ENCODE measurements around the gene ADCY4. TPM values are rescaled to one million over a fixed set of nuclear protein-coding genes. Genes with fewer than 3 reads are reported as not detected.

Gene ADCY4
- polyA plus RNA-seq, 1 experiment = 6.8 TPM

DNA sequence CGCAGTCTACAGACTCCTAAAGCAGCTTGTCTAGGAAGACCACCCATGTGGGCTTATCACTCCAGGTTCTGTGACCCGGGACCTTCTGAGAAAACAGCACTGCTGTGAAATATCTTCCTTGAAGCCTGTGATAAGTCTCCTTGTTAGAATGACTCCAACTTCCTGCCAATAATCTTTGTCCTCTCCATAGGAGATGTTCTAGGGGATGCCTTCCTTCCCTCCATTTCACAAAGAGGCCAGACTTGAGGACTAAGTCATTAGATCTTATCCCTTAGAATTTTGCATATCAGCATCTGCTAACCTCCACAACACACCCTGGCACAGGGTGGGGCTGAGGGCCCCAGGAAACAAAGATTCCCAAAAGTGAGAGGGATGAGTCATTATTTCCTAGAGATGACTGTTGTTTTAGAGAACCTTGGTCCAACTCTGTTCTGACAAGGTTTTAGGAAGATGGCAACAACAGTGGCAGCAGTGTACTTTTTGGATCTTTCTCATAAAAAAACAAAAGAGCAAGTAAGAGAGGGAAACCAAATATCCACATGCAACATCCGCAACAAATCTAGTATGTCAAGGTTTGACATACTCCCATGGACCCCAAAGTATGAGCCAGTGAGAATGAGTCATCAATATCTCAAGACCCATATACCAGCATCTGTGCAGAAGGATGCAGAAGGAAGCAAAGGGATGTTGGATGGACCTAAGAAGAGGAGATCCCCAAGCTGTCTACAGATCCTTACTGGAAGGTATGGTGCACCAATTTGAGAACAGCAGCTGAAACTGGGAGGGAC, 17.5 kb downstream of the ADCY4 start:
- no peak for DNase-seq (ENCODE audit: low read depth)
- H3K4me3 ChIP-seq (ENCODE audit: low read depth, low read length) = no peak overlapping the region
- CTCF ChIA-PET = interaction anchor here (0.7 to 2.4 kb wide), 10 partner anchors 9 to 120 kb away, joined by 3 to 16 read pairs (median 6); partner anchors contain the start of genes CIDEB and TINF2
- no peaks in the 10 kb centered on the region; the same call in 1 of the 2 replicates for H3K27me3 ChIP-seq (ENCODE audit: control insufficient read depth, insufficient read depth, low read length)
- TF ChIP-seq CTCF (IDR thresholded peaks at IDR 0.05; ENCODE audit: insufficient read depth, low read depth, low read length) = no peak
- no peaks in the 10 kb centered on the region for H3K36me3 ChIP-seq (ENCODE audit: control insufficient read depth, insufficient read depth, low read length)
- POLR2A ChIA-PET = no interaction called here

- DNase-seq (ENCODE audit: low read depth) = no peak
- TF ChIP-seq CTCF (IDR thresholded peaks at IDR 0.05; ENCODE audit: insufficient read depth, low read depth, low read length) = no peak
- H3K27me3 ChIP-seq (ENCODE audit: control insufficient read depth, insufficient read depth, low read length) = no peaks in the 10 kb centered on the region; the same call in 1 of the 2 replicates
- H3K4me3 ChIP-seq (ENCODE audit: low read depth, low read length) = no peak overlapping the region
- POLR2A ChIA-PET = no interaction called here
- H3K36me3 ChIP-seq (ENCODE audit: control insufficient read depth, insufficient read depth, low read length) = no peaks in the 10 kb centered on the region
- CTCF ChIA-PET = interaction anchor here (0.7 to 2.1 kb wide), 4 partner anchors 9 to 115 kb away, joined by 3 to 6 read pairs (median 6); partner anchors contain the start of gene CIDEB
These were observed 18.3 kb downstream of the ADCY4 start for GRCh38 chr14:24316597-24316950.

- POLR2A ChIA-PET = no interaction called here
- DNase-seq (ENCODE audit: low read depth) = no peak
- Histone ChIP-seq H3K27me3 (ENCODE audit: control insufficient read depth, insufficient read depth, low read length) (no peaks in the 10 kb centered on the region; the same call in 1 of the 2 replicates), H3K4me3 (ENCODE audit: low read depth, low read length) (no peak overlapping the region), H3K36me3 (ENCODE audit: control insufficient read depth, insufficient read depth, low read length) (no peaks in the 10 kb centered on the region)
- CTCF ChIA-PET = interaction anchor here (0.7 to 2.1 kb wide), 4 partner anchors 8 to 116 kb away, joined by 3 to 6 read pairs (median 6); partner anchors contain the start of gene CIDEB
- peak; percentile 12; the same call in 1 of the 2 replicates for TF ChIP-seq CTCF (IDR thresholded peaks at IDR 0.05; ENCODE audit: insufficient read depth, low read depth, low read length)
These were observed 18.9 kb downstream of the ADCY4 start for GRCh38 chr14:24315807-24316596.

DNA sequence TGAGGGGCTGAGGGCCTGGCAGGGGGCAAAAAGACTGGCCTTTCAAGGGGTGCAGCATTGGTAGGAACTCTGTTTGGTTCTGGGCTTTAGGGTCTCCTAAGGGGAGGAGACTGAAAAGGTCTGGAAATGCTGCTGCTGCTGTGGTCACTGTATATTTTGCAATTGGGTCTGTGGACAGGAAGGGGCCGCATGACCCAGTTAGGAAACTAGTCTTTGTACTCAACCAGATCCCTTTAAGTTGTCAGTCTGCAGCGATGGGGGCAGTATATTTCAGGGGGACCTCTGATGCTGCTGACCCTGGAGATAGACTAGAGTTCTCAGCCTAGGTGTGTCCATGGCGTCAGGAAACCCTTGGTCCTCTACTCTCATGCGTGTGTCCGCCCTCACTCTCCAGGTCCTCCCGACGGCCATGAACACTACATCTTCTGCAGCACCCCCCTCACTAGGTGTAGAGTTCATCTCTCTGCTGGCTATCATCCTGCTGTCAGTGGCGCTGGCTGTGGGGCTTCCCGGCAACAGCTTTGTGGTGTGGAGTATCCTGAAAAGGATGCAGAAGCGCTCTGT, 19.5 kb downstream of the ADCY4 start:
- POLR2A ChIA-PET = no interaction called here
- Histone ChIP-seq H3K36me3 (ENCODE audit: control insufficient read depth, insufficient read depth, low read length) (no peaks in the 10 kb centered on the region), H3K27me3 (ENCODE audit: control insufficient read depth, insufficient read depth, low read length) (no peaks in the 10 kb centered on the region; the same call in 1 of the 2 replicates), H3K4me3 (ENCODE audit: low read depth, low read length) (no peak overlapping the region)
- DNase-seq (ENCODE audit: low read depth) = no peak
- CTCF ChIA-PET = interaction anchor here (0.7 to 2.1 kb wide), 4 partner anchors 12 to 73 kb away, joined by 3 to 6 read pairs (median 5); partner anchors contain the start of gene TINF2
- no peak for TF ChIP-seq CTCF (IDR thresholded peaks at IDR 0.05; ENCODE audit: insufficient read depth, low read depth, low read length)

Measured in BJ (cell line).